Left ventricle myocardium inferior (tissue), 1 donor: Measurements from ENCODE around the gene ANKH. TPM values are rescaled to one million over a fixed set of nuclear protein-coding genes. Genes with fewer than 3 reads are reported as not detected.
A peak's percentile ranks its signal among the peaks of the same experiment; 100 is the strongest.

ENCODE experiments used
- DNase-seq: peaks from one replicate; pipeline ENCODE4 v3.0.0-alpha.2; 2020
- H3K27ac ChIP-seq: fragments of 200-600 bp; replicated peaks from 2 replicates; pipeline ENCODE4 v1.8.0; 2021
- H3K27me3 ChIP-seq: fragments of 200-600 bp; 2 replicates; pipeline ENCODE4 v1.8.0; 2021; ENCODE audit warnings: low read depth
- H3K36me3 ChIP-seq: fragments of 200-600 bp; 2 replicates; pipeline ENCODE4 v1.8.0; 2021
- H3K4me1 ChIP-seq: fragments of 200-600 bp; 2 replicates; pipeline ENCODE4 v1.8.0; 2021
- H3K4me3 ChIP-seq: fragments of 200-600 bp; 2 replicates; pipeline ENCODE4 v1.8.0; 2021; ENCODE audit warnings: mild to moderate bottlenecking, moderate library complexity
- H3K9me3 ChIP-seq: fragments of 200-600 bp; replicated peaks from 2 replicates; pipeline ENCODE4 v1.8.0; 2021
- intact Hi-C: fragments of 100-400 bp; cut with micrococcal nuclease; formaldehyde crosslinking; loops from one replicate; pipeline ENCODE4 v1.11.0; 2022
- total RNA-seq: library from RNA; stranded (reverse); fragmentation: NEBNext Ultra II Directional; extraction: Animal tissue kit (Norgen Biotek cat#: 25700); gene quantifications from one replicate; pipeline ENCODE4 v1.2.1, GENCODE V29; 2021
- TF ChIP-seq, protein P1 (sequence below): fragments of 200-600 bp; IDR thresholded peaks from 2 replicates; pipeline ENCODE4 v1.8.0; 2021; ENCODE audit warnings: antibody characterized with exemption, mild to moderate bottlenecking, borderline replicate concordance
- donor health status: DM: no; HTN: yes; CAD: no; lungs with severe emphysema.

The ANKH gene
- total RNA-seq, 1 donor from 2014 or later: 227 TPM

DNA sequence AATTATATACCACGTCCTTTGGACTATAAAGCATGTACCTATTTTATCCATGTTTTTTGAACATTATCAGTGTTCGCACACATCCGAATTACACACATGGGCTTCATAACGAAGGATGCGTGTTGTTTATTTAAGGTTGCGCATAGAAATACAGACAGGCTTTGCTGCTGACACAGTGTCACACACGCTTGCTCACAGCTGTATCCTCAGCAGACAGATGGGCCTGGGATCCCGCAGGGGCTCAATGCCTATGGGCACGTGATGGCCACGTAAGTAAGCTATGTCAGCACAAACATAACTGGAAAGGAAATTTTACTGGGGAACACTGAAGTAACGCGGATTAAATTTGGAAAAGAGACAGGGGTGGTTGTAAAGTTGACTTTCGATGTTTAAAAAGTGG, 130.4 kb downstream of the ANKH start:
- TF ChIP-seq, protein P1, sequence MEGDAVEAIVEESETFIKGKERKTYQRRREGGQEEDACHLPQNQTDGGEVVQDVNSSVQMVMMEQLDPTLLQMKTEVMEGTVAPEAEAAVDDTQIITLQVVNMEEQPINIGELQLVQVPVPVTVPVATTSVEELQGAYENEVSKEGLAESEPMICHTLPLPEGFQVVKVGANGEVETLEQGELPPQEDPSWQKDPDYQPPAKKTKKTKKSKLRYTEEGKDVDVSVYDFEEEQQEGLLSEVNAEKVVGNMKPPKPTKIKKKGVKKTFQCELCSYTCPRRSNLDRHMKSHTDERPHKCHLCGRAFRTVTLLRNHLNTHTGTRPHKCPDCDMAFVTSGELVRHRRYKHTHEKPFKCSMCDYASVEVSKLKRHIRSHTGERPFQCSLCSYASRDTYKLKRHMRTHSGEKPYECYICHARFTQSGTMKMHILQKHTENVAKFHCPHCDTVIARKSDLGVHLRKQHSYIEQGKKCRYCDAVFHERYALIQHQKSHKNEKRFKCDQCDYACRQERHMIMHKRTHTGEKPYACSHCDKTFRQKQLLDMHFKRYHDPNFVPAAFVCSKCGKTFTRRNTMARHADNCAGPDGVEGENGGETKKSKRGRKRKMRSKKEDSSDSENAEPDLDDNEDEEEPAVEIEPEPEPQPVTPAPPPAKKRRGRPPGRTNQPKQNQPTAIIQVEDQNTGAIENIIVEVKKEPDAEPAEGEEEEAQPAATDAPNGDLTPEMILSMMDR: no peak
- DNase-seq: no peak
- no peaks in the 10 kb centered on the region for H3K27me3 ChIP-seq
- H3K27ac ChIP-seq: no peak overlapping the region
- no peak overlapping the region for H3K4me3 ChIP-seq
- intact Hi-C loops: no loop called here
- H3K4me1 ChIP-seq: peaks cover 89% of the 10 kb centered on the region
- peaks cover 38% of the 10 kb centered on the region for H3K36me3 ChIP-seq
- no peaks in the 10 kb centered on the region for H3K9me3 ChIP-seq

DNA sequence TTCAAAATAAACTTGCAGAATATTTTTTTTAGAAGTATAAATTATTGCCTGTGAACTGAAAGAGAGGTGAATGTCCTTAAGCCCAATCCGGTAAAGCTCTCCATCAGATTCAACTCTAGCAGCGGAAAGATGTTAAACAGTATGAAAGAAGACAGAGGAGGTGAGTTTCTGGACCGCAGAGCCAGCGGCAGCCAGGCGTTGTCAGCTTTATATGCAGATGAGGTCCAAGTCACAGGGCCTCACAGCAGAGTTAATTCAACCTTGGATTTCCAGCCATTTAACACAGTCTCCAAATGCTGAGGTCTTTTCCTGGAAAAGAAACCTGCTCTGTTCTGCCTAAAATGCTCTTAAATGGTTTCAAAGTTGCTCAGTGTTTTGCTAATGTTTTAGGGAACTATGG, 131.6 kb downstream of the ANKH start:
- H3K27ac ChIP-seq: peak overlapping the region; percentile 48
- H3K4me1 ChIP-seq: peaks cover 91% of the 10 kb centered on the region
- intact Hi-C loops: loop anchor here (10.0 kb wide), 1 partner anchor 125 kb away; no protein-coding TSS in a partner anchor
- H3K4me3 ChIP-seq: no peak overlapping the region
- TF ChIP-seq, protein P1: no peak
- H3K36me3 ChIP-seq: peaks cover 38% of the 10 kb centered on the region
- no peaks in the 10 kb centered on the region for H3K27me3 ChIP-seq
- no peak for DNase-seq
- H3K9me3 ChIP-seq: no peaks in the 10 kb centered on the region

DNA sequence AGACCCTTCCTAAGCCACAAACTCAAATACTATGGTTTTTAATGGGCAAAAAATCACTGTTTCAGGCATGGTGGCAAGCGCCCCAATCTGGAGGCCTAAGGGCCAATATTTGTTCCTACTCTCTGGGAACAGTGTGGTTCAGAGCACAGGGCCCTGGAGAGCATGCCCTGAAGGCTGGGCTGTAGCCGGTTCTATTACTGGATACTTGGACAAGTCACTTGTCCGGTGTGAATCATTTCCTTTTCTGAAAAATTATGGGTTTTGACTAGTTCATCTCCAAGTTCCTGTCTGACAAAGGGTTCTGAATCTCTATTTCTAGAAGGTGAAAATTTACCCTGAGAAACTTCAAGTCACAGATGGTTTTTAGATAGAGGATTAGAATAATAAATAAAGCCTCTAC, 132.0 kb downstream of the ANKH start:
- peaks cover 37% of the 10 kb centered on the region for H3K36me3 ChIP-seq

DNA sequence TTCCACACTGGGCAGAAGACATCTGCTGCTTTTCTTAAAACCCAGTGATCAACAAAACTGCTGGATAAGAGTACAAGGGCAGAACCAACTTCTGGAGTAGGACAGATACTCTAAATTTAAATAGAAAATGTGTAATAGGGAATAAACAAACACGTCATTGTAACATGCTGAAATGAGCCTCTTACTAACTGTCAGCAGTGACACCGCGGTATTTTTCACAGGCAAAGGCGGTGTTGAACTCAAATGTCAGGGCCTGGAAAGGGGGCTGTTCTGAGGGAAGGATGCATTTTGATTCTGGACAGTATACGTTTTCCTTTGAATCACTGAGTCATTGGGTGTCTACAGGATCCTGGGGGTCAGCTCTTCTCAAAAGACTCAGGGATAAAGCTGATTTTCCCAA, 133.5 kb downstream of the ANKH start:
- DNase-seq: no peak
- peaks cover 73% of the 10 kb centered on the region for H3K4me1 ChIP-seq
- H3K27ac ChIP-seq: no peak overlapping the region
- no peaks in the 10 kb centered on the region for H3K9me3 ChIP-seq
- H3K4me3 ChIP-seq: no peak overlapping the region
- no peaks in the 10 kb centered on the region for H3K27me3 ChIP-seq
- intact Hi-C loops: loop anchor here (10.0 kb wide), 1 partner anchor 127 kb away; no protein-coding TSS in a partner anchor
- peaks cover 40% of the 10 kb centered on the region for H3K36me3 ChIP-seq
- TF ChIP-seq, protein P1: no peak

More for the DNA sequence above, 132.0 kb downstream of the ANKH start:
- TF ChIP-seq, protein P1: no peak
- H3K4me1 ChIP-seq: peaks cover 87% of the 10 kb centered on the region
- H3K27ac ChIP-seq: peak overlapping the region; percentile 48
- no peaks in the 10 kb centered on the region for H3K9me3 ChIP-seq
- no peaks in the 10 kb centered on the region for H3K27me3 ChIP-seq
- H3K4me3 ChIP-seq: no peak overlapping the region
- no peak for DNase-seq
- intact Hi-C loops: loop anchor here (10.0 kb wide), 1 partner anchor 125 kb away; no protein-coding TSS in a partner anchor

DNA sequence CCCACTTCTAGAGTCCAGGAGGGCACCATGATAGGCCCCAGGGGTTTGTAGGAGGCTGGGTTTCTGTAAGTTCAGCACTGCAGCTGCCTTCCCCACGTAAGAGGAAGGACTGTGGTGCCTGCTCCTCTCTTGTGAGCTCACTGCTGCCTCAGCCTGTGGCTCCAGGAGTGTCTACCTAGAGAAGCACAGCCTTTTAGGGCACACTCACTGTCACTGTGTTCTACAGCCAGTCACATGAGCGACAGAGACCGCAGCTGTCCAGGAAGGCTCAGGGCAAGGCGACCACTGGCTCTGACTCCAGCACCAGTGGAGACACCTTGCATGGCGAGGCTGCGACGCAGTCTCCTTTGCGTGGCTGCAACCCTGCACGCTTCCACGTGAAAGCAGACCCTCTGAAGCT, 134.3 kb downstream of the ANKH start:
- Histone ChIP-seq H3K9me3 (no peaks in the 10 kb centered on the region), H3K4me1 (peaks cover 66% of the 10 kb centered on the region), H3K4me3 (no peak overlapping the region), H3K27ac (peak overlapping the region; percentile 41), H3K27me3 (no peaks in the 10 kb centered on the region), H3K36me3 (peaks cover 44% of the 10 kb centered on the region)
- DNase-seq: no peak
- TF ChIP-seq, protein P1: no peak
- intact Hi-C loops: loop anchor here (10.0 kb wide), 1 partner anchor 128 kb away; no protein-coding TSS in a partner anchor
